Kidney epithelial cell (primary cell): ENCODE results near the gene HSD17B8. TPM values are rescaled to one million over a fixed set of nuclear protein-coding genes. Genes with fewer than 3 reads are reported as not detected.

Experiments
- DNase-seq: peaks from one replicate; pipeline ENCODE4 v3.0.0-alpha.2; 2010; ENCODE audit warnings: low read depth
- H3K27me3 ChIP-seq: 2 replicates; pipeline ENCODE4 v1.6.0; 2011; ENCODE audit warnings: low read length; ENCODE audit not compliant: control insufficient read depth, insufficient read depth
- H3K36me3 ChIP-seq: 2 replicates; pipeline ENCODE4 v1.5.1; 2011; ENCODE audit warnings: low read length; ENCODE audit not compliant: control insufficient read depth, insufficient read depth
- H3K4me3 ChIP-seq: 2 replicates; pipeline ENCODE4 v1.5.1; 2011; ENCODE audit warnings: low read depth, mild to moderate bottlenecking, control low read depth, low read length
- total RNA-seq: library from RNA; depleted of rRNA; stranded (reverse); fragments of >200 nt; gene quantifications from 2 replicates; pipeline ENCODE4 v1.2.3, GENCODE V29; 2015
- TF ChIP-seq, protein P1 (sequence below): IDR thresholded peaks from 2 replicates; pipeline ENCODE4 v1.5.1; 2011; ENCODE audit warnings: mild to moderate bottlenecking, moderate library complexity, low read length, control low read depth, inconsistent platforms; ENCODE audit not compliant: insufficient read depth, poor library complexity, severe bottlenecking

HSD17B8 gene
- total RNA-seq, 1 donor from 2014 or later = 13.1 TPM

DNA sequence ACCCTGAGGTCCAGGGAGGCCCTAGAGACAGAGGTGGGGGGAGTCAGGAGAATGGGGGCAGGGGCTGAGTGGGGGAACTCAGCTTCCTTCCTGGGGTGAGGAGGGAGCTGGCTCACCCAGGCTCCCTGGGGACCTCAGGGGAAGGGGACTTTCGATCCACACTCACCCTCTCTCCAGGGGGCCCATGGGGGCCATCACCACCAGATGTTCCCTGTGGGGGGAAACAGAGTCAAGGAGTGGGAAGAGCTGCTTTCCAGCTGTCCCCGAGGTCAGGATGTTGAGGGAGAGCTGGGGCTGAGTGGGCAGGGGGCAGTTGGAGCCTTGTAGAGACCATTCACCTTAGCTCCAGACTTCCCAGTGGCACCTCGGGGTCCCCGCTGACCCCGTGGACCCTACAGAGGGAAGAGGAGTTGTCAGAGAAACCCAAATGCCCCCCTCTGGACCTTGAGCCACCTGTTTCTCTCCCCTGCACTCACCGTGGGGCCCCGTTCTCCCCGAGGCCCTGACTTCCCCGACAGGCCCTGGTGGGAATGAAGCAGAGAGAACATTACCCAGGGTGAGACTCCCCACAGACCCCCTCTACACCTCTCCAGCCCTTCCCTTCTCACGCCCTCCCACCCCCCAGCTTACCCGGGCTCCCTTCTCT lies 30.8 kb upstream of the HSD17B8 start:
- no peak for DNase-seq
- Histone ChIP-seq H3K4me3 (no peak overlapping the region), H3K27me3 (peaks cover 12% of the 10 kb centered on the region), H3K36me3 (no peaks in the 10 kb centered on the region)
- TF ChIP-seq, protein P1, sequence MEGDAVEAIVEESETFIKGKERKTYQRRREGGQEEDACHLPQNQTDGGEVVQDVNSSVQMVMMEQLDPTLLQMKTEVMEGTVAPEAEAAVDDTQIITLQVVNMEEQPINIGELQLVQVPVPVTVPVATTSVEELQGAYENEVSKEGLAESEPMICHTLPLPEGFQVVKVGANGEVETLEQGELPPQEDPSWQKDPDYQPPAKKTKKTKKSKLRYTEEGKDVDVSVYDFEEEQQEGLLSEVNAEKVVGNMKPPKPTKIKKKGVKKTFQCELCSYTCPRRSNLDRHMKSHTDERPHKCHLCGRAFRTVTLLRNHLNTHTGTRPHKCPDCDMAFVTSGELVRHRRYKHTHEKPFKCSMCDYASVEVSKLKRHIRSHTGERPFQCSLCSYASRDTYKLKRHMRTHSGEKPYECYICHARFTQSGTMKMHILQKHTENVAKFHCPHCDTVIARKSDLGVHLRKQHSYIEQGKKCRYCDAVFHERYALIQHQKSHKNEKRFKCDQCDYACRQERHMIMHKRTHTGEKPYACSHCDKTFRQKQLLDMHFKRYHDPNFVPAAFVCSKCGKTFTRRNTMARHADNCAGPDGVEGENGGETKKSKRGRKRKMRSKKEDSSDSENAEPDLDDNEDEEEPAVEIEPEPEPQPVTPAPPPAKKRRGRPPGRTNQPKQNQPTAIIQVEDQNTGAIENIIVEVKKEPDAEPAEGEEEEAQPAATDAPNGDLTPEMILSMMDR = no peak

DNA sequence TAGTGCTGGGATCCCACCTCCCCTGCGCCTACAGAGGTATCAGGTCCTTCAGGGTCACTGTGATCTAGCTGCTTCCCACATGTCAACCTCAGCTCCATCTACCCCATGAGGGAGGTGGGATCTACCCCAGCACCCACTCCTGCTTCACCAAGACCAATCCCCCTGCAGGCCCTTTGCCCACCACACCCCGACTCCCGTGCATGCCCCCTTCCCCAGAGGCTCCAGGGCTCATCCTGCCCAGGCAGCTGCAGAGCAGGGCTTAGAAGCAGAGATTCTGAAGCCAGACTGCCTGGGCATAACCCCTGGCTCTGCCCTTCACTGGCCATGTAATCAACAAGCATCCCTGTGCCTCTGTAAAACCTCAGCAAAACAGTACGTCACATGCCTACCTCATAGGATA lies 29.7 kb upstream of the HSD17B8 start:
- no peak for DNase-seq
- H3K36me3 ChIP-seq = no peaks in the 10 kb centered on the region
- H3K27me3 ChIP-seq = peaks cover 12% of the 10 kb centered on the region
- TF ChIP-seq, protein P1 = no peak
- no peak overlapping the region for H3K4me3 ChIP-seq

DNA sequence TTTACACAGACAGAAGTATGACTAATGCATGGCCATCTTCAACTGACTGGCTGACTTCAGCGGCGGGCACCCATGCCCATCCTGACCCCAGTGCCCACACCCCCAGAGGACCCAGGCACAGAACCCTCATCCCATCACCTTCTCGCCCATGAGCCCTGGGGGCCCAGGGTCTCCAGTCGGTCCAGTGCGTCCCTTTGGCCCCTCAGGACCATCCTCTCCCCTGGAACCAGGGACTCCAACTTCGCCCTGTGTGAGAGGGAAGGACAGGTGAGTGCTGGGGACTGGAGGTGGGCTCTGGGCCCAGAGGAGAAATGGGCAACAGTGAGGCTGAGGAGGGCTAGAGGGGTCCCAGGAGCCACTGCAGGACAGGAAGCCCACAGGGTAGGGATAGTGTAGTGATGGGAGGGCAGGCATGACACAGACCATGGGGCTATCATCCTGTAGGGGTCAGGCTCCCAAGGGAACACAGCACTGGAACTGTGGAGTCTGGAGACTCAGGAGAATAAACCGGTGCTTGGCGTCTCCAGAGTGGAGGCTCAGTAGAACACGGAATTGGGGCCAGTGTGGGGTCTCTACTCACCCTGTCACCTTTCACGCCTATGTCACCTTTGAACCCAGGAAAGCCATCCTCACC lies 28.9 kb upstream of the HSD17B8 start:
- no peaks in the 10 kb centered on the region for H3K36me3 ChIP-seq
- TF ChIP-seq, protein P1 = no peak
- H3K27me3 ChIP-seq = peaks cover 12% of the 10 kb centered on the region
- no peak overlapping the region for H3K4me3 ChIP-seq
- no peak for DNase-seq

DNA sequence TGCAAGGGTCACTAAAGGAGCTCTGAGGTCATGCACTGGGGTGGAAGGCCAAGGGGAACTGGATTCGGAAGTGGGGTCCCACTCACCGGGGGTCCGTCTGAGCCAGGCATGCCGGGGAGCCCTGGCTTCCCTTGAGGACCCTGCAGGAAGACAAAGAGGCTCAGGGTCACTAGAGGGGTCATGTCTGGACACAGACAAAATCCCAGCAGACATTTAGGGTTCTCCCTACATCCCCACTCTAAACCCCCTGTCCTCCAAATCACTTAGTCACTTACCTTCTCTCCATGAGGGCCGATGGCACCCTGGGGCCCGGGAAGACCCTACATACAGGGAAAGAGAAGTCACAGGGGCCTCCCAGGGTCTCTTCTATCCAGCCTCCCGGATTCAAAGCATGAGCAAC lies 27.5 kb upstream of the HSD17B8 start:
- Histone ChIP-seq H3K4me3 (no peak overlapping the region), H3K36me3 (no peaks in the 10 kb centered on the region), H3K27me3 (peaks cover 12% of the 10 kb centered on the region)
- DNase-seq = no peak
- TF ChIP-seq, protein P1 = no peak

DNA sequence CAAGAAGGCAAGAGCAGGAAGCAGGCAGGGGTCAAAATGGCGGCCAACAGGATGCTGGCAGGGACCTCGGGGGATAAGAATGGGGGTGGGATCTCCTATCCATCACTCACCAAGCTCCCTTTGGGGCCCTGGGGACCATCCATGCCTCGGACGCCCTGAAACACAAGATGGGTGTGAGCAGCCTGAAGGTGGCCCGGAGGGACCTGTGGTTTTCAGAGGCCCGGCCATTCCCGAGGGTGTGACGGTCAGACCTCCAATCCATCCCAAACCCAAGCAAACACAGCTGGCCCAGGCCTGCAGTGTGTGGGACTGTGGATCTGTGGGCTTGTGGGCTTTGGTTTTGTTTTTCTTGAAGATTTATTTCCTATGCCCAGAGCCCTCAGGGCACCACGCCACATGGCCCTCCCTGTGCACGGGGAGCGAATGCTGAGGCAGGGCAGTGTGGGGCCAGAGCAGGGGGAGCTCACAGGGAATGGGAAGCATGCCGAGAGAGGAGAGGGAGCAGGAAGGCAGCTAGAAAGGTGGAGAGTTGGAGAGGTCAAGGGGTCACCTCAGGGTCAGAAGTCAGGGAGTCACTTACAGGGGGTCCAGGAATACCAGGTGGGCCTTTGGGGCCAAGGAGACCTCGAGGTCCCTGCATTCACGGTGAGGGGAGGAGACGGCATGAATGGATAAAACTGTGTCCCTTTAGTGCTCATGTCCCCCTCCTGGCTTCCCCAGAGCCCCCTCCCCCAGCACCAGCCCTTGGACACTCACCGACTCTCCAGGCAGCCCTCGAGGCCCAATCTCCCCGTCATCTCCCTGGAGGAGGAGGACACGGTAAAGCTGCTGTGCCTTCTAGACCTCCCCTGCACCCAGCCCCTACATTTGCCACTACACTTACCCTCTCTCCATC lies 26.7 kb upstream of the HSD17B8 start:
- TF ChIP-seq, protein P1 = no peak
- Histone ChIP-seq H3K4me3 (no peak overlapping the region), H3K36me3 (no peaks in the 10 kb centered on the region), H3K27me3 (peaks cover 12% of the 10 kb centered on the region)
- no peak for DNase-seq
